Measurements from ENCODE around the gene MVB12B.
A peak's percentile ranks its signal among the peaks of the same experiment; 100 is the strongest.

MVB12B gene

DNA sequence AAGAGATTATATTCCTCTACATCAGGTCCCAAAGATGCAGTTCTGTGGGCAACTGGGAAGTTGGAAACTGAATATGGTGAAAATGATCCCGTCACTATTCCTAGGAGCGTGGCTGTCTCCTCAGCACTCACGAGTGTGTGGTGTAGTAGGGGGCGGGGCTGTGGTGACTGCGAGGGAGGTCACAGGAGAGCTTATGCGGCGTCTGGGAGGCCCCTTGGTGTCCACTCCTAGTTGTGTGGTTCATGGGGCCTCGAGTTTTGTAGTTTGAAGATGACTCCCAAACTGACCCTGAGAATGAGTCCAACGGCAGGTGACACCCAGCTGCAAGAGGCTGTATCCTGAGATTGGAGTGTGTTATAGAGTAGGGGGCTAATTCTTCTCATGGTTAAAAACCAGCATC lies 68.2 kb downstream of the MVB12B start:
- Histone ChIP-seq H3K4me3 (ENCODE audit: low read depth, low read length) (no peak overlapping the region), H3K27ac (no peak overlapping the region), H3K9me3 (ENCODE audit: severe bottlenecking) (no peaks in the 10 kb centered on the region), H3K36me3 (peaks cover 74% of the 10 kb centered on the region), H3K27me3 (ENCODE audit: insufficient read depth, low read depth, severe bottlenecking) (no peaks in the 10 kb centered on the region)
- TF ChIP-seq, protein P1, sequence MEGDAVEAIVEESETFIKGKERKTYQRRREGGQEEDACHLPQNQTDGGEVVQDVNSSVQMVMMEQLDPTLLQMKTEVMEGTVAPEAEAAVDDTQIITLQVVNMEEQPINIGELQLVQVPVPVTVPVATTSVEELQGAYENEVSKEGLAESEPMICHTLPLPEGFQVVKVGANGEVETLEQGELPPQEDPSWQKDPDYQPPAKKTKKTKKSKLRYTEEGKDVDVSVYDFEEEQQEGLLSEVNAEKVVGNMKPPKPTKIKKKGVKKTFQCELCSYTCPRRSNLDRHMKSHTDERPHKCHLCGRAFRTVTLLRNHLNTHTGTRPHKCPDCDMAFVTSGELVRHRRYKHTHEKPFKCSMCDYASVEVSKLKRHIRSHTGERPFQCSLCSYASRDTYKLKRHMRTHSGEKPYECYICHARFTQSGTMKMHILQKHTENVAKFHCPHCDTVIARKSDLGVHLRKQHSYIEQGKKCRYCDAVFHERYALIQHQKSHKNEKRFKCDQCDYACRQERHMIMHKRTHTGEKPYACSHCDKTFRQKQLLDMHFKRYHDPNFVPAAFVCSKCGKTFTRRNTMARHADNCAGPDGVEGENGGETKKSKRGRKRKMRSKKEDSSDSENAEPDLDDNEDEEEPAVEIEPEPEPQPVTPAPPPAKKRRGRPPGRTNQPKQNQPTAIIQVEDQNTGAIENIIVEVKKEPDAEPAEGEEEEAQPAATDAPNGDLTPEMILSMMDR (IDR thresholded peaks at IDR 0.05; ENCODE audit: low read depth, low read length) = no peak
- no peak for DNase-seq

DNA sequence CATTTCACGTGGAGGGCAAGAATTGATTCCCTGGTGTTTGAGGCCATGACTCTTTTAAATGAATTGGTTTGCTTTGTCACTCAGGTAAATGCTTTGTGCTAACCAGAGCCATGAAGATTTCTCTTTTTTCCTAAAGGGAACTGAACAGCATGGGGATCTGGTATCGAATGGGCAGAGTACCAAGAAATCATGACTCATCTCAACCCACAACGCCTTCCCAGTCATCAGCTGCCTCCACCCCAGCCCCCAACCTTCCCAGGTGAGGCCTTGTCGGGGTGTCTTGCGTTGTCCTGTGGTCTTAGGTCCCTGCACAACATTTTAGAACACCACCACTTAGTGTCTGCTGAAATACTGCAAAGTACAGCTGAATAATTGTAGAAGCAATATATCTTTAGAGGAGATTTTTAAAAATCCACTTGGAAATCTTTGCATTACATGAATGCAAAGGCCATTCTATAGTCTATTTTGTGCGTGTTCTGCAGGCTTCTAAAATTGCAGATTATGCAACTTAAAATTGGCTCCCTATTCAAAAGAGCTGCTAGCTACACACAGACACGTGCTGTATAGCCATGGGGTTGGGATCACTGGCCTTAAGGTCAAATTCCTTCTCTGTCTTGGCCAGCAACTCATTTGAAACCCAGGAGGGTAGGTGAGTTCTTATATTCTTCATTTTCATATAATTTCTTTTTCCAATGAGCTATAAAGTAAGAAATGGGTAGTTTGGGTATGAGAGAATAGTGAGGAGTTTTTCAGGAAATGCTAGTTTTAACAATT lies 69.0 kb downstream of the MVB12B start:
- H3K27me3 ChIP-seq (ENCODE audit: insufficient read depth, low read depth, severe bottlenecking) = no peaks in the 10 kb centered on the region
- TF ChIP-seq, protein P1 (IDR thresholded peaks at IDR 0.05; ENCODE audit: low read depth, low read length) = no peak
- no peak overlapping the region for H3K4me3 ChIP-seq (ENCODE audit: low read depth, low read length)
- DNase-seq = no peak
- no peak overlapping the region for H3K27ac ChIP-seq
- H3K9me3 ChIP-seq (ENCODE audit: severe bottlenecking) = no peaks in the 10 kb centered on the region
- peaks cover 73% of the 10 kb centered on the region for H3K36me3 ChIP-seq

DNA sequence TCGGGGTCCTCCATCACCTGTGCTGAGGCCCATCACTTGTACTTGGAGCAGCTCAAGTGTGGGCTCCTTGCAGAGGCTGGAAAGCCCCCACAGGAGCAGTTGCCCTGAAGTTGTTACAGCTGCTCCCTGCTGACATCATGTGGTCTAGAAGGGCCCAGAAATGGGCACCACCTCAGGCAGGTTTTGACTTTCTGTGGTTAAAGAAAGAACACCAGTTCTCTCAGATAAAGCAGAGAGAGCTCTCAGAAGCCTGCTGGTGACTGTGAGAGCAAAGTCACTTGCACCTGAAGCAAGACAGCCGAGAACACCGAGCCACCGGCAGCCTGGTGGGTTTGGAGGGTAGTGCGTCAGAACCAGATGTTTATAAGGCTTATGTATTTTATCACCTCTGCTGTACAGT lies 70.4 kb downstream of the MVB12B start:
- H3K27ac ChIP-seq = no peak overlapping the region
- TF ChIP-seq, protein P1 (IDR thresholded peaks at IDR 0.05; ENCODE audit: low read depth, low read length) = no peak
- H3K36me3 ChIP-seq = peaks cover 67% of the 10 kb centered on the region
- no peak overlapping the region for H3K4me3 ChIP-seq (ENCODE audit: low read depth, low read length)
- no peak for DNase-seq
- H3K27me3 ChIP-seq (ENCODE audit: insufficient read depth, low read depth, severe bottlenecking) = no peaks in the 10 kb centered on the region
- H3K9me3 ChIP-seq (ENCODE audit: severe bottlenecking) = no peaks in the 10 kb centered on the region

DNA sequence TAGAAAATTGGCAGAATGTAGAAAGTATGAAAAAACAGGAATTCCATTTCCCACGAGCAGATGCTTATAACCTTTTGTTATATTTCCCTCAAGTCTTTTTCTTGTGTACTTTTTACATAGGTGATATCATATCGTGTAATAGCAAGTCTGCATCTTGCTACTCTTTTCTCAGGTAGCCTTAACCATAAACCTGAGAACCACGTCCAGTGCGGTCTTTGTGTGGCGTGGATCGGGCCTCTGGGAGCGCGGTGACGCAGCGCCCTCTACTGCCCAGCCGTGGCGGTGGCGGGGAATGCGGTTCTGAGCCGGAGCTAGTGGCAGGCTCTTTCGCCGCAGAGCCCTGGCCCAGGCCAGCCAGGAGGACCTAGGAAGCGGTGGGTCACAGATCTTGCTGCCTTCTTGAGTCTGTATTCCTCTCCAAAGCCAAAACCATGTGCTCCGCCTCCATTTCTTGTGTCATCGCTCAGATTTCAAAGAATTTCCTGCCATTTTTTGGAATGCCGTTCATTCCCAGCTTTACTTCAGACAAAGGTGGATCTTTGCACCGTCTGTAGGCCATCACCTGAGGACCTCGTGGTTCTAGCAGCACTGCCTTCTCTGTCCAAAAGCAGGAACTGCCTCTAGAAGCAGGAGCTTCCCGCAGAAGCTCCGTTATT lies 71.9 kb downstream of the MVB12B start:
- Histone ChIP-seq H3K27ac (no peak overlapping the region), H3K27me3 (ENCODE audit: insufficient read depth, low read depth, severe bottlenecking) (no peaks in the 10 kb centered on the region), H3K4me3 (ENCODE audit: low read depth, low read length) (no peak overlapping the region), H3K9me3 (ENCODE audit: severe bottlenecking) (no peaks in the 10 kb centered on the region), H3K36me3 (peaks cover 62% of the 10 kb centered on the region)
- TF ChIP-seq, protein P1 (IDR thresholded peaks at IDR 0.05; ENCODE audit: low read depth, low read length) = peak; percentile 99
- DNase-seq = peak; percentile 84

DNA sequence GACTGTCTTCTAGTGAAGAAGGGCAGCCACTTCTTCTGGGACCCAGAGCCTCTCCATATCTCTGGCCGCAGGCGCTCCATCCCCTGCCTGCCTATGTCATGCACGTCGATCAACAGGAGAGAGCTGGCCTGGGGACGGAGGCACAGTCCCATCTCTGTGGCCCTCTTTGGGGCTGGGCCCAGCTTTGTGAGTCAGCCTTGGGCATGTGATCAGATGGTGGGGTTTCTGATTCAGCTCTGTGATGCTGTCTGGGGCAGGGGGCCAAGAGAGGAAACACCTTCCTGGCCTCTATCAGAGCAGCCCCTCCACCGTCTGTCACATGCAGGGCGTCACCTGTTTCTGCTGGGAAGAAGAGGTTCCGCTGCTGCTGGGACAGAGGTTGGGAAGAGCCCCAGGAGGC lies 72.6 kb downstream of the MVB12B start:
- H3K27ac ChIP-seq = no peak overlapping the region
- H3K36me3 ChIP-seq = peaks cover 61% of the 10 kb centered on the region
- DNase-seq = no peak
- no peak overlapping the region for H3K4me3 ChIP-seq (ENCODE audit: low read depth, low read length)
- H3K27me3 ChIP-seq (ENCODE audit: insufficient read depth, low read depth, severe bottlenecking) = no peaks in the 10 kb centered on the region
- H3K9me3 ChIP-seq (ENCODE audit: severe bottlenecking) = no peaks in the 10 kb centered on the region
- TF ChIP-seq, protein P1 (IDR thresholded peaks at IDR 0.05; ENCODE audit: low read depth, low read length) = no peak
